AG08395 (cell line): ENCODE results near the gene NRXN2.
"Not testable (repeated sequence)": the region's sequence is repeated elsewhere in the genome, so short reads cannot be mapped to it uniquely, and the experiment has no call there.

Source experiments
- DNase-seq: peaks from one replicate; pipeline ENCODE4 v3.0.0; 2012; ENCODE audit warnings: mixed read lengths, low spot score

NRXN2 gene

DNA sequence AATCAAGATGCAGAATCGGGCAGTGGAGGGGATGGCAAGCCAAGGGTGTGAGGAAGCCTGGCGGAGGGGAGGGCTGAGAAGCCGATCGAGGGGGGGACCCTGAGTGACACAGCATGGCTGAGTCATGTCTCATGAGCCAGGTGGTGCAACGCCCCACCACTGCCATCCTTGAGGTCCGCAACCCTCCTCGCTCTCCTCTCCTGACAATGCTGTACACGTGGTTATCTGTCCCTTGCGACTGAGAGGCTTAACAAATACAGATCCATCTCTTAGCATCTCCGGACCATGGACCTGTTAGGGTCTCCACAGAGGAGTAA lies 117.8 kb downstream of the NRXN2 start:
- no peak for DNase-seq

DNA sequence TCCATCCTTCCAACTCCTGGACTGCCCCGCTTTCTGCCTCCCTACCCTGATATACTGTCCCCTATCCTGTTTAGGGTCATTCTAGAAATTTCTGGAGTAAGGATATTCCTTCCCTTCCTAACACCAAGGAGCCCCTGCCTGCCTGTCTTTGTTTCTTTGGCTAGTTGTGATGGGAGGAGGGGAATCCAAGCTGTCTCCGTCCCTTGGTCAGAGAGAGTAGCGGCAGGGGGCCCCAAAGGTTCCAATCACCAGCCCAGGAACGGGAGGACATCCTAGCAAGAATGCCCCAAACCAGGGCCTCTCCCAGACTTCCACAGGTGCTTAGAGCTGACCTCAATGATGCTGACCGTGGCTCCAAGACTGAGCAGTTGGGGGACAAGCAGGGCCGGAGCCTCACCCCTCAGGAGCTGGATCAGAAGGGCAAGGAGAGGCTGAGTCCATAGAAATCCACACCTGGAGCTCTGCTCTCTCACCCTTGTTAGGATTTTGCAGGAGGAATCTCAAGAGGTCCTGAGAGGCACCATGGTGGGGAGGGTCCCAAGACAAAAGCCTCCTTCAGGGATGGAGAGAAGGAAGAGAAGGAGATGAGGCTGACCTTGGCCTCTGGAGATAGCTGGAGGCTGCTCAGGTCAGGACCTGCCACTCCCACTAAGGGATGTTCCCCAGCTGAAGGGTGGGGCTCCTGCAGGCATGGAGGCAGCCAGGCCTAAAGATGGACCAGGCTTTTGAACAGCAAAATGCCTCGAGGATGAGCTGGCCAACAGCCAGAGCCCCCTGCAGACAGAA lies 118.3 kb downstream of the NRXN2 start:
- no peak for DNase-seq

DNA sequence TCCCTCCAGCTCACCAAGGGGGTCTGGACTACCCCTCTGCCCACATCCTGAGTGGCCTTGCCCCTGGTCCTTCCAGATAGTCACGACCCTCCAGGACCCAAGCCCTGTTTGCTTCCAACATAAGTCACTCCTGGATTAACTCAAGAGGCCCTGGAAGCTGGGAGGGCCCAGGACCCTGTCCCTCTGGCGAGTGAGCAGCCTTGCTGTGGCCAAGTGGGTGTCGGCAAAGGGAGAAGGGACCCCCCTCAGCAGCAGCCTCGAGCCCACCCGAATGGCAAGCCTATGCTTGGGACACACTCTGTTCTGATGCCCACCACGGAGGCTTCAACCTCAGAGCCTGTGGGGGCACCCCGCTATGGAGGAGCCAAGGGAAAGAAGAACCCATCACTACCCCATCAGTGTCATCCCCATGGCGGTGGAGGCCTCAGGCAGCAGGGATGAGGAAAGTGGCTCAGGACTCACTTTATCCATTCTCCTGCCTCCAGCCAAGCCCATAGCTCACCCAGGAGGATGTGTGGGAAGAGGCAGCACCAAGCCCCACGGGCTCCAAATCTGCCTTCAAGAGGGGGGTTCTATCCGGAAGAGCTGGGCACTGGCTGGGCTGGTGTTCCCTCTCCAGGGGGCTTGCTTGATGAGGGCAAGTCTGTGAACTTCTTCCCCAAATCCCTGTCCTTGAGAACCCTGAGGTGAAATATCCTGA lies 119.4 kb downstream of the NRXN2 start:
- no peak for DNase-seq

DNA sequence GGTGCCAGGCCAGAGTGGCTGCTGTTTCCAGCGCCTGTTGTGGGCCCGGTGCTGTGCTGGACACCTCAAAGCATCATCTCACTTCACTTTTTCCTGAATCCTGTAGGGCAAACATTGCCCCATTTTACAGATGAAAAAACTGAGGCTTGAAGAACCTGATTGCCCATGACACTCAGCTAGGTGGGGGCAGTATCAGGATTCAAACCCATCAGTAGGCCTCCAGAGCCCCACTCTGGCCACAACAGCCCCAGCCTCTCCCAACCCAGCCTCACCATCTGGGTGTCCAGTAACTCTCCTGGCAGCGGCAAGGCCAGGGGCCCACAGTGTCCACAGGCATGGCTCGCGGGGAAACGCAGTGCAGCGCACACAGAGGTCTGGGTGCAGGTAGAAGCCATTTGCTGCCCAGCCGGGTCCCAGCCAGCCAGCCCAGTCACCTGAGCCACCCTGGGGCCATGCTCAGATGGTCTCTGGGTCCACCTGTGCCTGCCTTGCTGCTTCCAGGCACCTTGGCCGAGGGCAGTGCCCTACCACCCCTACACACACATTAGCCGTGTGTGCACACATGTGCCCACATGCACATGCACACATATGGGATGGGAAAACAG lies 120.4 kb downstream of the NRXN2 start:
- no peak for DNase-seq

DNA sequence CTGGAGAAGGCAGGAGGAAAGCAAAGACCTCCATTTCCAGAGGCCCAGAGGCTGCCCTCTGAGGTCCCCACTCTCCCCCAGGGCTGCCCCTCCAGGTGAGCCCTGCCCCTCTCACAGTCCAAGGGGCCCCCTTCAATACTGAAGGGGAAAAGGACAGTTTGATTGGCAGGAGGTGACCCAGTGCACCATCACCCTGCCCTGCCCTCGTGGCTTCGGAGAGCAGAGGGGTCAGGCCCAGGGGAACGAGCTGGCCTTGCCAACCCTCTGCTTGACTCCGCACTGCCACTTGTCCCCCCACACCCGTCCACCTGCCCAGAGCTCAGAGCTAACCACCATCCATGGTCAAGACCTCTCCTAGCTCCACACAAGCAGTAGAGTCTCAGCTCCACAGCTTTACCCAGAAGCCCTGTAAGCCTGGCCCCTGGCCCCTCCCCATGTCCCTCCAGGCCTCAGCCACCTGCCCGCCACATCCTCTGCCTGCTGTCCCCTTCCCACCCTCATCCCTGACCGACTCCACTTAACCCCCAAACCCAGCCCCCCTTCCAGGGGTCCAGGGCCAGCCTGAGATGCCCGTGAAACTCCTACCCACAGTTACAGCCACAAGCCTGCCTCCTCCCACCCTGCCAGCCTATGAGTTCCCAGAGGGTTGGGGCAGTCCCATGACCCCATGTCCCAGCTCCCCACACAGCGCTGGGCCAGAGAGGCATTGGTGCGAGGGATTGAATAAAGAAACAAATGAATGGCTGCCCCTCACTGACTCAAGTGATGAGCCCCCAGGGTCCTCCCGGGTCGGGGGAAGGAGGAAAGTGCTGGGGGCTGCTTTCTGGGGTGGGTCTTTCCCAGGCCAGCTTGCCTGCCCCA lies 121.2 kb downstream of the NRXN2 start:
- no peak for DNase-seq

DNA sequence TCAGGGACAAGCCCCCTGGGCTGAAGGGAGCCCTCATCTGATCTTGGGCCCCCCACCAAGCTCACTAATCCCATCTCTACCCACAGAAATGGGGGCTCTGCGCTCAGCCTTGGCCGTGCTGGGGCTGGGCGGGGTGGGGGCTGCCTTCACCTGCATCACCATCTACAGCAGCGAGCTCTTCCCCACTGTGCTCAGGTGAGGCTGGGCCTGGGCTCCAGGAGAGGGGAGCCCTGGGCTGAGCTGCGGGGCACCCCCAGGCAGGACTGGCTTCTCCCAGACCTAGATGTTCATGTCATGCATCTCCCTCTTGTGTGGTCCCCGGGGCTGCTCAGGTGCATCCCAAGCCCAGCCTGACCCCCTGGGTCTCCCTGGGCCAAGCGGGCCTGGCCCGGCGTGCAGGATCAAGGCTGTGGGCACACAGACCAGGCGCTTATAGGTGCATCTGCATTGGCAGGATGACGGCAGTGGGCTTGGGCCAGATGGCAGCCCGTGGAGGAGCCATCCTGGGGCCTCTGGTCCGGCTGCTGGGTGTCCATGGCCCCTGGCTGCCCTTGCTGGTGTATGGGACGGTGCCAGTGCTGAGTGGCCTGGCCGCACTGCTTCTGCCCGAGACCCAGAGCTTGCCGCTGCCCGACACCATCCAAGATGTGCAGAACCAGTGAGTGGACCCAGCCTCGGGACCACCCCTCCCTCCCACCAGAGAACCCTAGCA lies 122.6 kb downstream of the NRXN2 start:
- DNase-seq, result no peak

DNA sequence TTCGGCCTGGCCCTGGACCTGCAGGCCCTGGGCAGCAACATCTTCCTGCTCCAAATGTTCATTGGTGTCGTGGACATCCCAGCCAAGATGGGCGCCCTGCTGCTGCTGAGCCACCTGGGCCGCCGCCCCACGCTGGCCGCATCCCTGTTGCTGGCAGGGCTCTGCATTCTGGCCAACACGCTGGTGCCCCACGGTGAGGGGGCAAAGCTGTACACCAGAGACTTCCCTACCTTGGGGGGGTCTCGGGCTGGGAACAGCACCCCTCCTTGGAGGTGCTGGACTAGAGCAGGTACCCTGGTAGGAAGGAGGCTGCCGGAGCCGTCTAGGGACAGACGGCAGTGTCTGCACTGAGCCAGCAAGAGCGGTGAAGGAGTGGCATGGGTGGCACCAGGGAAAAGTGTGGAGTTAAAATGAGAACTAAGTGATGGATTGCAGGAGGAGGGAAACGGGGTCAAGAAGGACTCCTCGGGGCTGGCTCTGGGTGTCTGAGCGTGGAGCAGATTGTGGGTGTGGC lies 123.2 kb downstream of the NRXN2 start:
- no peak for DNase-seq

DNA sequence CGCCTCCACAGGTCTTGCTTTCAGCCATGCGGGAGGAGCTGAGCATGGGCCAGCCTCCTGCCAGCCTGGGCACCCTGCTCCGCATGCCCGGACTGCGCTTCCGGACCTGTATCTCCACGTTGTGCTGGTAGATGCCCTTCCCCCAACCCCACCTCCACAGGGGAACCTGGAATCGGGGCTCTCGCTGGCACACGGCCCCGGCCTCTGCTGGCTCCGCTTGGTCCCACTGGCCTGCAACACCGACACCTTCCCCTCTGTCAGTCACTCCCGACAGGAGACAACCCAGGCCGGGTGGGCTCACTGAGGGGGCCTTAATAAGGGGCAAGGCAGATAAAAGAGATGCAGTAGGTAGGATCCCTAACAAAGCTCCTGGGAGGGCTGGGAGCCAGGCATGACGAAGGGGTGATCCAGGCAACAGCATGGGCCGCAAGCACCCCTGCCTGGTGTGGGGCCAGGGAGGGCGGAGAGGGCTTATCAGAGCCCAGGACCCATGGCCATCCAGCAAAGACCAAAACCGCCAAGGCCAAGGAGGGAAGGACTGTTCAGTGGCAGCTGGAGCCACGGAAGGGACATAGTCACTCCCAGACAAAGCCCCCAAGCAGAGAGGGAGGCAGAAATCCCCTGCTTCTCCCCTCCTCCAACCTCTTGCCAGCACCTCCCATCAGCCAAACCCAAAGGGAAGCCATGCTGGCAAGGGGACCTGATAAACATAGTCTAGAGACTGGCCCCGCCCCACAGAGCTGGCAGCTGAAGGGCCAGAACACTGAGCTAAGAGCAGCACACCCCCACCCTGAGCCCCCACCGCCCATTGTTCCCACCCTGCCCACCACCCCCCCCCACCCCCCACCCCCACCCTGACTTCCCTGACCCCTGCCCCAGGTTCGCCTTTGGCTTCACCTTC lies 124.0 kb downstream of the NRXN2 start:
- DNase-seq, result no peak

DNA sequence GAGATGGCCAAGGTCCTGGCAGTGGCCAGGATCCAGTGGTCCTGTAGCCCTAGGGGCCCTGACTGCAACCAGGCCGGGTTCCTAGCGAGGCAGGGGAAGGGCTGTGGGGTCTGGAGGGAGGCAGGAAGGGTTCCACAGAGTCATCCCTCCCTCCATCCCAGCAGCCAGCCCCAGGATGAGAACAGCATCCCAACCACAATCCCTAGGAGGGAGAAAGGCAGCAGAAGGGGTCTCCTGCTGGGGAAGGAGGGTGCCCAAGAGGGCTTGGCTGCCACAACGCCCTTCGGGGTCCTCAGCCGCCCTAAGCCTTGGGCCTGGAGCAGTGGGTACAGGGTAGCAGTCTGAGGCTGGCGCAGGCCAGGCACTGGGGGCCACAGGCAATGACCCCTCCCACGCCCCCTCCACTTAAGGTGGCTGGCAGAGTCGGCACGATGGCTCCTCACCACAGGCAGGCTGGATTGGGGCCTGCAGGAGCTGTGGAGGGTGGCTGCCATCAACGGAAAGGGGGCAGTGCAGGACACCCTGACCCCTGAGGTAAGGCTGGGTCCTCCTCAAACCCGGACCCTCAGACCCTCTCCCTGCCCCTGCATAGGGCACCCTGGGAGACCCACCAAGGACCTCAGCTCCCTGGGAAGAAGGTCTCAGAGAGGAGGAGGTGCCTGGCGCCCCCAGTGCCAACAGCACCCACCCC lies 124.7 kb downstream of the NRXN2 start:
- no peak for DNase-seq

DNA sequence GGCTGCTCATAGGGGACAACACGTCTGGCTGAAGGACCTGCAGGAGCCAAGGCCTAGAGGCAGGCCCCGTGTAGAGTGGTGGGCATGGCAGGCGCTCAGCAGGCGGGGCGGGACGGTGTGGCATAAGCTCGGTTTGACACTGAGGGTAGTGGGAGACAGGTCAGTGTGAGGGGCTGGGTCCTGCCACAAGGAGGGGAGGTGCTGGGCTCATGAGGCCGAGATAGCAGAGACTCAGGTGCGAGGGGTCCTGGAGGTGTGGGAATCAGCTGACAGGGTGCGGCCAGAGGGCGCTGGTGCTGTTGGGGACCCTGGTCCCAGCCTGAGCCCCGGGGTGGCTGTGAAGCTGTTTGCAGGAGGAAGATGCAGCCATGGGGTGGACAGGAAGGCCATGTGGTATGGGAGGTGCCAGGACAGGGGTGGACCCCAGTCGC lies 125.3 kb downstream of the NRXN2 start:
- DNase-seq, result no peak

DNA sequence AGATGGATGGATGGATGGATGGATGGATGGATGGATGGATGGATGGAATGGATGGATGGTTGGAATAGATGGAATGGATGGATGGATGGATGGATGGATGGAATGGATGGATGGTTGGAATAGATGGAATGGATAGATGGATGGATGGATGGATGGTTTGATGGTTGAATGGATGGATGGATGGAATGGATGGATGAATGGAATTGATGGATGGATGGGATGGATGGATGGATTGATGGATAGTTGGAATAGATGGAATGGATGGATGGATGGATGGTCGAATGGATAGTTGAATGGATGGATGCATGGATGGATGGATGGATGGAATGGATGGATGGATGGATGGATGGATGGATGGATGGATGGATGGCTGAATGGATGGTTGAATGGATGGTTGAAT lies 127.1 kb downstream of the NRXN2 start:
- not testable (repeated sequence) for DNase-seq

DNA sequence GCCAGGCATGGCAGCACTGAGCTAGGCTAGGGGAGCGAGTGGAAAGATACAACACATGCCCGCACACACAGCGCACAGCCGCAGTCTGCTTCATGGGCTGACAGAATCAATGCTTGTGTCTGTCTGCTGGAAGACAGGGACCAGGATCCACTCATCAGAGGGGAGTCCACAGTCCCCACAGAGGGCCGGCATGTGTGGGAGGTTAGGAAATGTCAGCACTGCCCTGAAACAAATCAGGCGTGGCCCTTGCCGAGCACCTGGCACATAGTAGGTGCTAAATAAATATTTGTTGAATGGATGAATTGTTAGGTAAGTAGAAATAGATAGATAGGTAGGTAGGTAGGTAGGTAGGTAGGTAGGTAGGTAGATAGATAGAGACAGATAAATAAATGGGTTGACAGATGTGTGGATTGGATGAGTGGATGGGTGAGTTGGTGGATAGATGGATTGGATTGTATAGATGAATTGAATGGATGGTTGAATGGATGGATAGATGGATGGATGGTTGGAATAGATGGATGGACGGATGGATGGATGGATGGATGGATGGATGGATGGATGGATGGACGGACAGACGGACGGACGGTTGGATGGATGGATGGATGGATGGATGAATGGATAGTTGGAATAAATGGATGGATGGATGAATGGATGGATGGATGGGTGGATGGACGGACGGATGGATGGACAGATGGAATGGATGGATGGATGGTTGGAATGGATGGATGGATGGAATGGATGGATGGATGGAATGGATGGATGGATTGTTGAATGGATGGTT lies 128.6 kb downstream of the NRXN2 start:
- no peak for DNase-seq

DNA sequence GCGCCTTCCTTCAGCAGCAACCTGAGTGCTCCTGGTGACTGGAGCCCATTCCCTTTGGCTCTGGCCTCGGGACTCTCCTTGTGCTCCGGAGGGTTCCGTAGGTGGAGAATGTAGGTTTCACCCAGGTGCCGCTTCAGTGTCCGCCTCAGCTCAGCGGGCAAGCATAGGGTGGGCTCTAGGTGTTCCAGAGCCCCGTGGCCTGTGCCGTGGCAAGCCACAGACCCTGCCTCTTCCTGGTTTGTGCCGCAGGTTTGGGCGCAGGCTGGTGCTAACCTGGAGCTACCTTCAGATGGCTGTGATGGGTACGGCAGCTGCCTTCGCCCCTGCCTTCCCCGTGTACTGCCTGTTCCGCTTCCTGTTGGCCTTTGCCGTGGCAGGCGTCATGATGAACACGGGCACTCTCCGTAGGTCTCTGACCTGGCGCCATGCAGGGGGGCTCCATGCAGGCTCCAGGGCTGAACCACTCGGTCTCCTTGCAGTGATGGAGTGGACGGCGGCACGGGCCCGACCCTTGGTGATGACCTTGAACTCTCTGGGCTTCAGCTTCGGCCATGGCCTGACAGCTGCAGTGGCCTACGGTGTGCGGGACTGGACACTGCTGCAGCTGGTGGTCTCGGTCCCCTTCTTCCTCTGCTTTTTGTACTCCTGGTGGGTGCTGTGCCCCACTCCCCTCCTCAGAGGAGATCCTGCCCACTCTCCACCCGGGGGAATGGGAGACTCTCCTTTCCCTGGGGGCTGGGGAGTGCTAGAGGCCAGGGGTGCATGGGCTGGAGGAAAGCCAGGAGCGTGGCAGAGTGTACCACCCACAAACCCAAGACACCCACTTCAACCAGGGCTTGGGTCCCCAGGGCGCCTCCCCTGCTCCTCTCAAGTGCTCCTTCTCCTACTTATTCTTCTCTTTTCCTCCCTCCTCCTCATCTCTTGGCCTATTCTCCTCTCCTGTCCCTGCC lies 129.6 kb downstream of the NRXN2 start:
- no peak for DNase-seq

DNA sequence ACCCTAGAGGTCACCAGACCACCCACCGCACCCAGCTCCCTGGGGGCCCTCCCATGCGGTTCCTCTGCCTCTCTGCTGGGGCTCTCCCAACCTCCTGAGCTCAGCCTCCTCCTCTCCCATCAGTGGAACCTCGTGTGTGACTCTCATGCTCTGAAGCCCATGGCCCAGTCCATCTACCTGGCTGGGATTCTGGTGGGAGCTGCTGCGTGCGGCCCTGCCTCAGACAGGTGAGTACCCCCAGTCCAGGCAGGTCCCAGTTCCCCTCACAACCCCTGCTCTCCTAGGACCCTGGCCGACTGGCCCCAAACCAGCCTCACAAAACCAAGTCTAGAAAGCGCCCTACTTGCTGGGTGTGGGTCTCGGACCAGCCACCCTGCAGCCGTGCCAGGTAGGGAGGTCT lies 130.3 kb downstream of the NRXN2 start:
- no peak for DNase-seq

DNA sequence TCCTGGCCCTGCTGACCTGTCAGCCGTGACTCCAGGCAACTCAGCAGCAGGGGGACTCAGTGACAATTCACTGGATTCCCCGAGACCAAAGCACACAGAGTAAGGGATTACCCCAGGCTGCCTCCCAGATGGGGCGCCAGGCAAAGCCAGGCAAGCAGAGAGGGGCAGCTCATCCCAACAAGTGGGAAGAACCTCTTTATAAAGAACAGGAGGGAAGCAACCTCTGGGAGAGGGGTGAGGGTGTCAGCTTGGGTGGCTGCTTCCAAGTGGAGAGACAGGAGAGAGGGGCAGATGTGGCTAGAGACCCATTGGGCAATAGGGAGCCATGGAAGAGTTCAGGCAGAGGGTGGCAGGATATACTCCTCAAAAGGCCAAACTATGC lies 130.8 kb downstream of the NRXN2 start:
- no peak for DNase-seq

DNA sequence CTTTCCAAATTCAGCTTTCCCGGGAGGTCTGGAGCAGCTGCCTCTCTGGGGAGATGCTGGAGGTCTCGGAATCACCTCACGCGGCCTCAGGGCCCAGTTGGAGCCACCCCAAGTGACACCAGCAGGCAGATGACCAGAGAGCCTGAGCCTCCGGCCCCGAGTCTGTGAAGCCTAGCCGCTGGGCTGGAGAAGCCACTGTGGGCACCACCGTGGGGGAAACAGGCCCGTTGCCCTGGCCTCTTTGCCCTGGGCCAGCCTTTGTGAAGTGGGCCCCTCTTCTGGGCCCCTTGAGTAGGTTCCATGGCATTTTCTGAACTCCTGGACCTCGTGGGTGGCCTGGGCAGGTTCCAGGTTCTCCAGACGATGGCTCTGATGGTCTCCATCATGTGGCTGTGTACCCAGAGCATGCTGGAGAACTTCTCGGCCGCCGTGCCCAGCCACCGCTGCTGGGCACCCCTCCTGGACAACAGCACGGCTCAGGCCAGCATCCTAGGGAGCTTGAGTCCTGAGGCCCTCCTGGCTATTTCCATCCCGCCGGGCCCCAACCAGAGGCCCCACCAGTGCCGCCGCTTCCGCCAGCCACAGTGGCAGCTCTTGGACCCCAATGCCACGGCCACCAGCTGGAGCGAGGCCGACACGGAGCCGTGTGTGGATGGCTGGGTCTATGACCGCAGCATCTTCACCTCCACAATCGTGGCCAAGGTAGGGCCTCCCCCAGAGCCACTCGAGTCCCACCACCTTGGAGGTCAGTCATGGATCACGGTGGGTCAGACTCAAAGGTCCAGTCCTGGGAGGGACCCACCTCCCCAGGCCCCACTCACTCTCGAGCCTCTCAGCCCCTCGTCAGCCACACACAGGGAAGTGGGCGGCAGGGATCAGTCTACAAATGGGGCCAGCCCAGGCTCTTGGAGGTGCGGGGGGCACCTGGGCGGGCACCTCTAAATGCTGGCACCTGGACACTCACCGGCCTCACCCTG lies 131.5 kb downstream of the NRXN2 start:
- no peak for DNase-seq

DNA sequence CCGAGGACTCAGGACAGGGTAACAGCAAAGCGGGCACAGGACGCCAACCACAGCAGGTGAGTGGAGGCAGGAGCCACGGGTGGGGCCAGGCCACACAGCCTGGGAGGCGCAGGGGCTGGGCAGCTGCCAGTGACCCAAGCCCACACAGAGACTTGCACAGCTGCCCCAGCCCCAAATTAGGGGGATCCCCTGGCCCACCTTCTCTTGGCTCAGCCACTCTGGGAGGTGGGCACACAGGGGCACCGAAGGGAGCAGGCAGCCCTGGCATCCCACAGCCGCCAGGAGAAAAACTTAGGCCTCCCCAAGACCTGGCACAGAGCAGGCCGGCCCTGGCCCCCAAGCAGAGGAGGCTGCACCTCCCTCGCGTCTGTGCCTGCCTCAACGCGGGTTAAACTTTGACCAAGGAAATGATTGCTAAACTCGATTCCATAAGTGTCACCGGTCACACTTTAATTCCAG lies 132.2 kb downstream of the NRXN2 start, which contains the start of gene SLC22A12:
Gene SLC22A12 (plus strand): TSS at position 458 of the 459 bp plus-strand sequence. CDS start 337 bp downstream, outside the sequence.
- no peak for DNase-seq
